ENCODE data around the gene TDRD7. TPM values are rescaled to one million over a fixed set of nuclear protein-coding genes. Genes with fewer than 3 reads are reported as not detected.

The TDRD7 gene
- total RNA-seq, 1 donor from 2014 or later = 4.7 TPM

GRCh38 chr9:97415146-97415545, 3.2 kb downstream of the TDRD7 start:
- Mint-ChIP-seq H3K4me3 (no peak overlapping the region), H3K36me3 (ENCODE audit: low read depth) (peaks cover 3% of the 10 kb centered on the region), H3K9me3 (no peaks in the 10 kb centered on the region), H3K4me1 (ENCODE audit: low read depth) (peaks cover 44% of the 10 kb centered on the region), H3K27ac (no peak overlapping the region), H3K27me3 (ENCODE audit: insufficient read depth) (peaks cover 7% of the 10 kb centered on the region)
- intact Hi-C loops (cut with micrococcal nuclease) = loop anchor here (10.0 kb wide), 1 partner anchor 510 kb away; the partner anchor contains the start of gene TRMO
- DNase-seq (ENCODE audit: low spot score) = no peak

DNA sequence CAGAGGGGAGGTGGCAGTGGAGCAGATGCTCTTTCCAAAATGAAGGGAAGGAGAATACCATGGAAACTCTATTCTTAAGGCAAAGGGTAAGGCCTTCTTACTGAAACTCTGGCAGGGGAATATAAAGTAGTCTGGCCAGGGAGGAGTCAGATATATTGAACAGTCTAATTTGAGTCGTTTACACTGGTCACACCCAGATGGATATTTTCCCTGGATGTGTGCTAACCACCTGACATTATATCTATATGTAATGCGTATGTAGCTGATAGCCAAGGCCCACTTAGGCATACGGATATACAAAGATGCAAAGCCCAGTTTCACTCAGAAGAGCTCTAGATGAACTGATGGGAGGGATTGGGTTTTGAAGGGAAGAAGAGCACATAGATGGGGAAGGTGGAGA, 7.0 kb downstream of the TDRD7 start:
- Mint-ChIP-seq H3K4me3 (no peak overlapping the region), H3K27ac (no peak overlapping the region), H3K9me3 (no peaks in the 10 kb centered on the region), H3K4me1 (ENCODE audit: low read depth) (peaks cover 23% of the 10 kb centered on the region), H3K27me3 (ENCODE audit: insufficient read depth) (no peaks in the 10 kb centered on the region), H3K36me3 (ENCODE audit: low read depth) (peaks cover 3% of the 10 kb centered on the region)
- no peak for DNase-seq (ENCODE audit: low spot score)
- intact Hi-C loops (cut with micrococcal nuclease) = loop anchor here (10.0 kb wide), 1 partner anchor 506 kb away; the partner anchor contains the start of gene TRMO

GRCh38 chr9:97419309-97419867, 7.5 kb downstream of the TDRD7 start:
- no peak for DNase-seq (ENCODE audit: low spot score)

GRCh38 chr9:97425336-97425972, 13.6 kb downstream of the TDRD7 start:
- intact Hi-C loops (cut with micrococcal nuclease) = no loop called here
- no peaks in the 10 kb centered on the region for H3K27me3 Mint-ChIP-seq (ENCODE audit: insufficient read depth)

More at GRCh38 chr9:97419309-97419867, 7.5 kb downstream of the TDRD7 start:
- H3K27me3 Mint-ChIP-seq (ENCODE audit: insufficient read depth) = no peaks in the 10 kb centered on the region
- no peak overlapping the region for H3K27ac Mint-ChIP-seq
- intact Hi-C loops (cut with micrococcal nuclease) = loop anchor here (10.0 kb wide), 1 partner anchor 505 kb away; the partner anchor contains the start of gene TRMO
- peaks cover 3% of the 10 kb centered on the region for H3K36me3 Mint-ChIP-seq (ENCODE audit: low read depth)
- H3K4me3 Mint-ChIP-seq = no peak overlapping the region
- H3K9me3 Mint-ChIP-seq = no peaks in the 10 kb centered on the region
- H3K4me1 Mint-ChIP-seq (ENCODE audit: low read depth) = peaks cover 22% of the 10 kb centered on the region

DNA sequence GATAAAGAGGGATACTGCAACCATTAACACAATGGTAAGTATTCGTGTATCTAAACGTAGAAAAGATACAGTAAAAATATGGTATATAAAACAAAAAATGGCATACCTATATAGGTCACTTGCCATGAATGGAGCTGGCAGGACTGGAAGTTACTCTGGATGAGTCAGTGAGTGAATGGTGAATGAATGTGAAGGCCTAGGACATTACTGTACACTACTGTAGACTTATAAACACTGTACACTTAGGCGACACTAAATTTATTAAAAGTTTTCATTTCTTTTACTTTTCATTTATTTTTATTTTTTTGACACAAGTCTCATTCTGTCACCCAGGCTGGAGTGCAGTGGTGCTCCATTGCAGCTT, 14.1 kb downstream of the TDRD7 start:
- Mint-ChIP-seq H3K9me3 (no peaks in the 10 kb centered on the region), H3K27me3 (ENCODE audit: insufficient read depth) (no peaks in the 10 kb centered on the region), H3K4me3 (no peak overlapping the region), H3K27ac (no peak overlapping the region), H3K4me1 (ENCODE audit: low read depth) (no peaks in the 10 kb centered on the region), H3K36me3 (ENCODE audit: low read depth) (peaks cover 10% of the 10 kb centered on the region)
- DNase-seq (ENCODE audit: low spot score) = no peak
- intact Hi-C loops (cut with micrococcal nuclease) = no loop called here

More at GRCh38 chr9:97425336-97425972, 13.6 kb downstream of the TDRD7 start:
- Mint-ChIP-seq H3K36me3 (ENCODE audit: low read depth) (peaks cover 6% of the 10 kb centered on the region), H3K9me3 (no peaks in the 10 kb centered on the region), H3K27ac (no peak overlapping the region), H3K4me3 (no peak overlapping the region), H3K4me1 (ENCODE audit: low read depth) (no peaks in the 10 kb centered on the region)
- DNase-seq (ENCODE audit: low spot score) = no peak

- Mint-ChIP-seq H3K9me3 (no peaks in the 10 kb centered on the region), H3K4me1 (ENCODE audit: low read depth) (peaks cover 14% of the 10 kb centered on the region), H3K27me3 (ENCODE audit: insufficient read depth) (no peaks in the 10 kb centered on the region), H3K4me3 (no peak overlapping the region), H3K27ac (no peak overlapping the region), H3K36me3 (ENCODE audit: low read depth) (peaks cover 17% of the 10 kb centered on the region)
- intact Hi-C loops (cut with micrococcal nuclease) = no loop called here
- DNase-seq (ENCODE audit: low spot score) = no peak
These were observed 16.0 kb downstream of the TDRD7 start for GRCh38 chr9:97427885-97428284.

GRCh38 chr9:97430316-97431043, 18.6 kb downstream of the TDRD7 start:
- Mint-ChIP-seq H3K27me3 (ENCODE audit: insufficient read depth) (no peaks in the 10 kb centered on the region), H3K9me3 (no peaks in the 10 kb centered on the region), H3K27ac (no peak overlapping the region), H3K4me3 (no peak overlapping the region), H3K36me3 (ENCODE audit: low read depth) (peaks cover 29% of the 10 kb centered on the region), H3K4me1 (ENCODE audit: low read depth) (peaks cover 14% of the 10 kb centered on the region)
- intact Hi-C loops (cut with micrococcal nuclease) = no loop called here
- no peak for DNase-seq (ENCODE audit: low spot score)

GRCh38 chr9:97431044-97431441, 19.1 kb downstream of the TDRD7 start:
- Mint-ChIP-seq H3K36me3 (ENCODE audit: low read depth) (peaks cover 29% of the 10 kb centered on the region), H3K4me3 (no peak overlapping the region), H3K4me1 (ENCODE audit: low read depth) (peaks cover 14% of the 10 kb centered on the region), H3K9me3 (no peaks in the 10 kb centered on the region), H3K27ac (no peak overlapping the region), H3K27me3 (ENCODE audit: insufficient read depth) (no peaks in the 10 kb centered on the region)
- DNase-seq (ENCODE audit: low spot score) = no peak
- intact Hi-C loops (cut with micrococcal nuclease) = no loop called here

DNA sequence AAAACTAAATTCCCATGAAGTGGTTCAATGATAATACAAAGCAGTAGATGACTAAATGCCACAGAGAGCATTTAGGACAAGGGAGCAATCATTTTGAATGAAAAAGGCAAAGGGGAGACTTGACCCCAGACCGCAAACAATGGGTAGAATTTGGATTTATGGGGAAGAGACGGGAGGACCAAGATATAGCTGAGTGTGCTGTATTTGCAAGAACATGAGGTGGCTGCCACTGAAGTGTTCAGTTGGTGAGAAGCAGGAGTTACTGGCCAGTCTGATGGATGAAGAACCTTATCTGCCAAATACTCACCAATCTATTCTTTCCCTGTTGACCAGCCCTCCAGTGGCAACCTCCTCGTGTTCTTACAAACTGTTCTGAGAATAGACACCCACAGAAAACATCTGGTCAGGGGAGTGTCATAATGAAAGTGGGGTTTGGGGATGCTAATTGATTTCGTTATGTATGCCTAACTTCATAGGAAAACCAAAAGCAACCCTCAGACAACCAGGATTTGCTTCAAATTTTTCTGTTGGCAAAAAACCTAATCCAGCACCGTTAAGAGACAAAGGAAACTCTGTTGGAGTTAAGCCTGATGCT, 19.8 kb downstream of the TDRD7 start:
- Mint-ChIP-seq H3K36me3 (ENCODE audit: low read depth) (peaks cover 29% of the 10 kb centered on the region), H3K9me3 (no peaks in the 10 kb centered on the region), H3K4me1 (ENCODE audit: low read depth) (peaks cover 14% of the 10 kb centered on the region), H3K27me3 (ENCODE audit: insufficient read depth) (no peaks in the 10 kb centered on the region), H3K4me3 (no peak overlapping the region), H3K27ac (no peak overlapping the region)
- no peak for DNase-seq (ENCODE audit: low spot score)
- intact Hi-C loops (cut with micrococcal nuclease) = no loop called here

GRCh38 chr9:97437051-97437600, 25.2 kb downstream of the TDRD7 start:
- Mint-ChIP-seq H3K4me1 (ENCODE audit: low read depth) (peaks cover 4% of the 10 kb centered on the region), H3K36me3 (ENCODE audit: low read depth) (peaks cover 17% of the 10 kb centered on the region), H3K27me3 (ENCODE audit: insufficient read depth) (no peaks in the 10 kb centered on the region), H3K4me3 (no peak overlapping the region), H3K9me3 (no peaks in the 10 kb centered on the region), H3K27ac (no peak overlapping the region)
- intact Hi-C loops (cut with micrococcal nuclease) = no loop called here
- DNase-seq (ENCODE audit: low spot score) = no peak

DNA sequence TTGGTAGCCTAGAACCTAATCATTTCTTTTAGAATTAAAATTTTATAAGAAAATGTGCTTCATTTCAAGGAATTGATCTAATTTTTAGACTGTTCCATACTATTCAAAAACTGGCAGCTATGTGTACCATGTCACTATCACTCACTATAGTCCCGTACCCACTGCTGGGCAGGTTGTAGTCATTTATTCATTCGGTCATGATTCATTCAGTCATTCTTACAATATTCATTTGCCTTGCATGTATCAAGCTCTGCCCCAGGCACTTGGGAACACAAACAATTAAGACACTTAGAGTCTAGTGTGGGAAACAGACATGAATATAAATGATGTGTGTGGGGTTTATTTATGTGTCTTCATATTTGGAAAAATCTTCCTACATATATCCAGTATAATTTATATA, 26.4 kb downstream of the TDRD7 start:
- Mint-ChIP-seq H3K9me3 (no peaks in the 10 kb centered on the region), H3K4me1 (ENCODE audit: low read depth) (no peaks in the 10 kb centered on the region), H3K27me3 (ENCODE audit: insufficient read depth) (no peaks in the 10 kb centered on the region), H3K36me3 (ENCODE audit: low read depth) (peaks cover 14% of the 10 kb centered on the region), H3K4me3 (no peak overlapping the region), H3K27ac (no peak overlapping the region)
- intact Hi-C loops (cut with micrococcal nuclease) = no loop called here
- no peak for DNase-seq (ENCODE audit: low spot score)

DNA sequence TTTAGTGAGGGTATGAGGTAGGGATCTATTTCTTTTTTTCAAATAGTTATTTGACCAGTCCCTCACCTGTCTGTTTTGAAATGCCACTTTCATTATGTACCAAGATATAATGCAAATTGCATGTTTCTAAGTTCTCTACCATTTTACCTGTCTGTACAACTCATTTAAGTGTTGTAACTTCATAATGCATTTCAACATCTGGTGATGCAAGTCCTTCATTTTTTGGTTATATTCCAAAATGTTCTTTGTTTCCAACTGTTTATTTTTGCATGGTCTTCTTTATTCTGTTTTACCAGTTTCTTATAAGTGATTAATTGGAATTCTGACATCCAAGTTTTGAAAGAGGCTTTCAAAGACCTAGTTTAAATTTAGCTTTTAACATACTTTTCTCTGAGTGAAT, 26.8 kb downstream of the TDRD7 start:
- DNase-seq (ENCODE audit: low spot score) = no peak
- H3K9me3 Mint-ChIP-seq = no peaks in the 10 kb centered on the region
- H3K27me3 Mint-ChIP-seq (ENCODE audit: insufficient read depth) = no peaks in the 10 kb centered on the region
- H3K4me3 Mint-ChIP-seq = no peak overlapping the region
- intact Hi-C loops (cut with micrococcal nuclease) = no loop called here
- no peak overlapping the region for H3K27ac Mint-ChIP-seq
- H3K36me3 Mint-ChIP-seq (ENCODE audit: low read depth) = peaks cover 9% of the 10 kb centered on the region
- H3K4me1 Mint-ChIP-seq (ENCODE audit: low read depth) = no peaks in the 10 kb centered on the region

- no peaks in the 10 kb centered on the region for H3K27me3 Mint-ChIP-seq (ENCODE audit: insufficient read depth)
- H3K36me3 Mint-ChIP-seq (ENCODE audit: low read depth) = peaks cover 4% of the 10 kb centered on the region
- H3K4me1 Mint-ChIP-seq (ENCODE audit: low read depth) = no peaks in the 10 kb centered on the region
- DNase-seq (ENCODE audit: low spot score) = no peak
- H3K27ac Mint-ChIP-seq = no peak overlapping the region
- no peaks in the 10 kb centered on the region for H3K9me3 Mint-ChIP-seq
- intact Hi-C loops (cut with micrococcal nuclease) = no loop called here
- no peak overlapping the region for H3K4me3 Mint-ChIP-seq
These were observed 28.3 kb downstream of the TDRD7 start for GRCh38 chr9:97440160-97440559.

Data from activated T-helper 1 cell treated with anti-CD3 and anti-CD28 coated beads, Interleukin-12 subunit alpha, Interleukin-12 subunit beta, Interleukin-2, Interleukin-4 antibody, amounts not matched to agents 30 ng/mL and 10 ng/mL and 1 ng/mL, durations not matched to agents 14 hours and 24 hours and 36 hours (primary cell).